Adrenal gland (tissue), 5 donors: ENCODE measurements around the gene DOCK9.

Experiments used
- POLR2A ChIP-seq, 2 donors: fragments of 450-650 bp; IDR thresholded peaks; one replicate each; pipeline ENCODE4 v1.6.1; 2017; ENCODE audit warnings: antibody characterized with exemption in 2 of 2, mild to moderate bottlenecking in 2 of 2, moderate library complexity in 1 of 2
- TF ChIP-seq, protein P1 (sequence below), 6 experiments: fragments of 450-650 bp in 4 of 6; fragments of 200-600 bp in 2 of 6; sonication (generic) in 1 of 6; IDR thresholded peaks; 1 replicate in 5 of 6; 2 replicates in 1 of 6; pipeline versions ENCODE4 v1.5.1 to v1.8.0; 2016 to 2021; ENCODE audit warnings: antibody characterized with exemption in 6 of 6, mild to moderate bottlenecking in 2 of 6, moderate library complexity in 1 of 6
- donor health status: DM: no; HTN: no; CAD: no.

DNA sequence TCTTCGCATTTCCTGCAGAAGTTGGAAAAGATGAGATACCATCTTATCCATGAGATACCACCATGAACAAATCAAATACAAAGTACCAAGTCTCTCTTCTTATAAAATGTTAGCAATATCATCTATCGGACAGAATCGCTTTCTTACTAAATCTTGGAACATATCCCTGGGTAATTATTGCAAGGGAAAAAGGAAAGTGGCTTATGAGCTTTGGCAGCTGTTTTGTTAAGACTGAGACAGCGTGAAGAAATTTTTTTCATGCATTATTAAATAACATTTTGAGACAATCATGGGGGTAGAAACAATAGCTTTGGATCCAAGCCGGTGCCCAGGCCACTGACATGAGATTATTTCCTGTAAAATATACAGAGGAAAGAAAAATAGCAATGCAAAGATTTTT lies 84.5 kb downstream of the DOCK9 start:
- TF ChIP-seq, protein P1, sequence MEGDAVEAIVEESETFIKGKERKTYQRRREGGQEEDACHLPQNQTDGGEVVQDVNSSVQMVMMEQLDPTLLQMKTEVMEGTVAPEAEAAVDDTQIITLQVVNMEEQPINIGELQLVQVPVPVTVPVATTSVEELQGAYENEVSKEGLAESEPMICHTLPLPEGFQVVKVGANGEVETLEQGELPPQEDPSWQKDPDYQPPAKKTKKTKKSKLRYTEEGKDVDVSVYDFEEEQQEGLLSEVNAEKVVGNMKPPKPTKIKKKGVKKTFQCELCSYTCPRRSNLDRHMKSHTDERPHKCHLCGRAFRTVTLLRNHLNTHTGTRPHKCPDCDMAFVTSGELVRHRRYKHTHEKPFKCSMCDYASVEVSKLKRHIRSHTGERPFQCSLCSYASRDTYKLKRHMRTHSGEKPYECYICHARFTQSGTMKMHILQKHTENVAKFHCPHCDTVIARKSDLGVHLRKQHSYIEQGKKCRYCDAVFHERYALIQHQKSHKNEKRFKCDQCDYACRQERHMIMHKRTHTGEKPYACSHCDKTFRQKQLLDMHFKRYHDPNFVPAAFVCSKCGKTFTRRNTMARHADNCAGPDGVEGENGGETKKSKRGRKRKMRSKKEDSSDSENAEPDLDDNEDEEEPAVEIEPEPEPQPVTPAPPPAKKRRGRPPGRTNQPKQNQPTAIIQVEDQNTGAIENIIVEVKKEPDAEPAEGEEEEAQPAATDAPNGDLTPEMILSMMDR (IDR thresholded peaks at IDR 0.05): no peak
- TF ChIP-seq POLR2A (IDR thresholded peaks at IDR 0.05): no peak
